ENCODE measurements around the gene IDH3G. TPM values are rescaled to one million over a fixed set of nuclear protein-coding genes. Genes with fewer than 3 reads are reported as not detected.

IDH3G gene
- total and polyA plus RNA-seq, 2 of the 8 experiments (the other 6 are each of a cell fraction or from before 2014, with no cell fraction given) = 39.4 to 66.7 TPM

DNA sequence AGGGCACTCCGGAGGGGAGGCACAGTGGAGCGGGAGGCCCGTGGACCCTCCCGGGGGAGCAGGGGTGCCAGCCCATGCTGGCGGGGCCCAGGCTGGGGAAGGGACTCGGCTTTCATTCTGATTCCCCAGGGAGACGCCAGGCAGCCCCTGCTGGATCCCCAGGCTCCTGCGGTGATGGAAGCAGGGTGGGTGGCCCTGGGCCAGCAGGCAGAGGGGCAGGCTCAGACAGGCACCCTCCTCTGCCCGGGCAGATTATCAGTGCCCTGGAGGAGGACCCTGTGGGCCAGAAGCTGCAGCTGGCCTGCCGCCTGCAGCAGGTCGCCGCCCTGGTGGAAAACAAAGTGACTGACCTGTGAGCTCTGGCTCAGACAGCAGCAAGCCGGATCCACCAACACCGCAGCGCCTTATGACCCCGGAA is 15.5 kb downstream of the IDH3G start (continued):
- TF ChIP-seq NANOG (IDR thresholded peaks at IDR 0.05; ENCODE audit: insufficient read depth, low read depth, low read length, poor library complexity, severe bottlenecking) (no peak), CEBPB (IDR thresholded peaks at IDR 0.05; ENCODE audit: low read depth, low read length) (no peak), TAF1 (IDR thresholded peaks at IDR 0.05; ENCODE audit: low read depth, low read length) (no peak)

Measured in H1 (cell line).